Chondrocyte (in vitro differentiated cells): Measurements from ENCODE around the gene KCND3. TPM values are rescaled to one million over a fixed set of nuclear protein-coding genes. Genes with fewer than 3 reads are reported as not detected.

ENCODE experiments used
- DNase-seq: peaks from one replicate; pipeline ENCODE4 v3.0.0; 2021; ENCODE audit warnings: mixed read lengths, low spot score
- H3K27ac Mint-ChIP-seq: one replicate; pipeline ENCODE4 v1.8.0; 2021; ENCODE audit warnings: mild to moderate bottlenecking, moderate library complexity, mixed read lengths; ENCODE audit not compliant: unreplicated experiment
- H3K27me3 Mint-ChIP-seq: 2 replicates; pipeline ENCODE4 v1.8.0; 2021; ENCODE audit warnings: low read depth, mixed read lengths
- H3K36me3 Mint-ChIP-seq: 2 replicates; pipeline ENCODE4 v1.8.0; 2021; ENCODE audit warnings: low read depth, mixed read lengths
- H3K4me1 Mint-ChIP-seq: 2 replicates; pipeline ENCODE4 v1.8.0; 2021; ENCODE audit warnings: low read depth, mild to moderate bottlenecking, mixed read lengths
- H3K4me3 Mint-ChIP-seq: one replicate; pipeline ENCODE4 v1.8.0; 2021; ENCODE audit warnings: mild to moderate bottlenecking, moderate library complexity, mixed read lengths; ENCODE audit not compliant: unreplicated experiment
- H3K9me3 Mint-ChIP-seq: 2 replicates; pipeline ENCODE4 v1.8.0; 2021; ENCODE audit warnings: low read depth, mixed read lengths
- total RNA-seq: library from RNA; stranded (reverse); gene quantifications from 3 replicates; pipeline ENCODE4 v1.2.1, GENCODE V29; 2021
- TF ChIP-seq, protein P1 (sequence below): fragments of 200-600 bp; sonication (generic); IDR thresholded peaks from 2 replicates; pipeline ENCODE4 v1.5.0; 2021; ENCODE audit warnings: antibody characterized with exemption, mild to moderate bottlenecking, moderate library complexity

Gene KCND3
- total RNA-seq, 1 donor from 2014 or later: 0.99 TPM

DNA sequence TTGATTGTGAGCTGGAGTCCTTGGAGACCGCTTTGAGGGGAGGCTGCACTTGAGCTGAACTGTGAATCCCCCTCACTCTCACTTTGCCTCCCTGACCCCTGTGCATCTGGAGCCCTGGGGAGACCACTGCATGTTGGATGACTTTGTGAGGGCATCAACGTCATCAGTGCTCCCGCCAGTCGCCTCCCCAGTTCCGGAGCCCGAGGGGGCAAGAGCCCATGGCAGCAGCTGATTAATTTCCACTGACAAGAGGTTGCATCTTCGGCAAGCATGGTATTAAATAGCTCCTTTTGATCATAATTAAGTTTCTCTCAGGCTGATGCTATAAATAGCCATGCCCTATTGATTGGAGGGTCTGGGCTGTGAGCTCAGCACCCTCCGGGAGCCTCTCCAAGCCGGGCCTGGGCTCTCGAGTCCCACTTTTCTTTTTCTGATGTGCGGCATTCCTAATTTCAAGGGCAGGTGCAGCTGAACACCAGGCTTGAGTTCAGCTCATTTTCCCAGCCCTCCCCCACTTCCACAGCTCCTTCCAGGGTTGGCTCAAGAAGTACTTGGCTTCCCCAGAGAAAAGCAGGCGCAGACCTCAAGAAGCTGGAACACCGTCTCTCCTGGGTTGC lies 33.2 kb downstream of the KCND3 start:
- H3K9me3 Mint-ChIP-seq: no peaks in the 10 kb centered on the region
- no peaks in the 10 kb centered on the region for H3K4me1 Mint-ChIP-seq
- no peak overlapping the region for H3K4me3 Mint-ChIP-seq
- no peaks in the 10 kb centered on the region for H3K36me3 Mint-ChIP-seq
- no peak for DNase-seq
- TF ChIP-seq, protein P1, sequence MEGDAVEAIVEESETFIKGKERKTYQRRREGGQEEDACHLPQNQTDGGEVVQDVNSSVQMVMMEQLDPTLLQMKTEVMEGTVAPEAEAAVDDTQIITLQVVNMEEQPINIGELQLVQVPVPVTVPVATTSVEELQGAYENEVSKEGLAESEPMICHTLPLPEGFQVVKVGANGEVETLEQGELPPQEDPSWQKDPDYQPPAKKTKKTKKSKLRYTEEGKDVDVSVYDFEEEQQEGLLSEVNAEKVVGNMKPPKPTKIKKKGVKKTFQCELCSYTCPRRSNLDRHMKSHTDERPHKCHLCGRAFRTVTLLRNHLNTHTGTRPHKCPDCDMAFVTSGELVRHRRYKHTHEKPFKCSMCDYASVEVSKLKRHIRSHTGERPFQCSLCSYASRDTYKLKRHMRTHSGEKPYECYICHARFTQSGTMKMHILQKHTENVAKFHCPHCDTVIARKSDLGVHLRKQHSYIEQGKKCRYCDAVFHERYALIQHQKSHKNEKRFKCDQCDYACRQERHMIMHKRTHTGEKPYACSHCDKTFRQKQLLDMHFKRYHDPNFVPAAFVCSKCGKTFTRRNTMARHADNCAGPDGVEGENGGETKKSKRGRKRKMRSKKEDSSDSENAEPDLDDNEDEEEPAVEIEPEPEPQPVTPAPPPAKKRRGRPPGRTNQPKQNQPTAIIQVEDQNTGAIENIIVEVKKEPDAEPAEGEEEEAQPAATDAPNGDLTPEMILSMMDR: no peak
- H3K27ac Mint-ChIP-seq: no peak overlapping the region
- peaks cover 17% of the 10 kb centered on the region for H3K27me3 Mint-ChIP-seq

GRCh38 chr1:111955755-111956154 lies 33.7 kb downstream of the KCND3 start:
- TF ChIP-seq, protein P1: no peak
- Mint-ChIP-seq H3K27ac (no peak overlapping the region), H3K4me1 (no peaks in the 10 kb centered on the region), H3K4me3 (no peak overlapping the region), H3K36me3 (no peaks in the 10 kb centered on the region), H3K27me3 (peaks cover 17% of the 10 kb centered on the region), H3K9me3 (no peaks in the 10 kb centered on the region)
- DNase-seq: no peak

DNA sequence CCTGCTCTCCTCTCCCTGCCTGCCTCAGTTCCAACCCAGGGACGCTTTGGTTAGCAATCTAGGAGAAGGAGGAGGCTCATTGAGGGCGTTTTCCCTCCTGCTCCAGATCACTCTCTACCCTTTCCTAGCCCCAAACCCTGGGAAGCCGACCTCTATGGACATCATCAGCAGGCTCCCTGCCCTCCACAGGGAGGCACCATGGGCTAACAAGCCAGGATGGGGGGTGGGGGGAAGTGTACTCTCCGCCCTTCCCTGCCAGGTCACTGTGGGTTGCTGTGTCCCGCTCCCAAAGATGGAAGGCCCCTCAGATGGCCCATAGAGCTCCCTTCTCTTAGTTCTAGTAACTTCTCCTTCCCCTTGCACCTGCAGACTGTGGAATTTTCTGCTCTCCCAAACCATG lies 35.7 kb downstream of the KCND3 start:
- Mint-ChIP-seq H3K36me3 (no peaks in the 10 kb centered on the region), H3K4me3 (no peak overlapping the region), H3K4me1 (no peaks in the 10 kb centered on the region), H3K27me3 (peaks cover 19% of the 10 kb centered on the region), H3K27ac (no peak overlapping the region), H3K9me3 (no peaks in the 10 kb centered on the region)
- TF ChIP-seq, protein P1: no peak
- DNase-seq: no peak

GRCh38 chr1:111952125-111952657 lies 37.3 kb downstream of the KCND3 start:
- H3K9me3 Mint-ChIP-seq: no peaks in the 10 kb centered on the region
- peaks cover 2% of the 10 kb centered on the region for H3K4me1 Mint-ChIP-seq
- TF ChIP-seq, protein P1: no peak
- no peak for DNase-seq
- no peak overlapping the region for H3K27ac Mint-ChIP-seq
- H3K27me3 Mint-ChIP-seq: peaks cover 14% of the 10 kb centered on the region
- H3K4me3 Mint-ChIP-seq: no peak overlapping the region
- H3K36me3 Mint-ChIP-seq: no peaks in the 10 kb centered on the region

GRCh38 chr1:111948209-111949171 lies 41.0 kb downstream of the KCND3 start:
- DNase-seq: no peak
- TF ChIP-seq, protein P1: no peak
- Mint-ChIP-seq H3K9me3 (no peaks in the 10 kb centered on the region), H3K4me1 (peaks cover 2% of the 10 kb centered on the region), H3K36me3 (no peaks in the 10 kb centered on the region), H3K27ac (no peak overlapping the region), H3K27me3 (peaks cover 14% of the 10 kb centered on the region), H3K4me3 (no peak overlapping the region)
